Mammary epithelial cell (primary cell): ENCODE results near the gene SLC10A6.

ENCODE experiments used
- CTCF ChIP-seq, 2 donors: IDR thresholded peaks in 1 of 2; conservative IDR thresholded peaks in 1 of 2; 2 replicates each; pipeline ENCODE4 v1.5.1; 2011 to 2012; ENCODE audit warnings: inconsistent platforms in 2 of 2, low read length in 2 of 2, mild to moderate bottlenecking in 2 of 2, control low read depth in 1 of 2, low read depth in 1 of 2; ENCODE audit not compliant: insufficient read depth in 1 of 2; ENCODE audit errors: extremely low read depth in 1 of 2
- EZH2 ChIP-seq: IDR thresholded peaks from 2 replicates; pipeline ENCODE4 v1.6.1; 2012; ENCODE audit warnings: low read length, inconsistent platforms, borderline replicate concordance

- no peak for TF ChIP-seq CTCF (conservative IDR thresholded peaks at IDR 0.05 in 1 of 2, IDR thresholded peaks at IDR 0.05 in 1 of 2; ENCODE audit: extremely low read depth in 1 of 2, insufficient read depth in 1 of 2, low read depth in 1 of 2, low read length in 2 of 2)
- TF ChIP-seq EZH2 = no peak
Observed at GRCh38 chr4:86845593-86845992, 3.6 kb downstream of the SLC10A6 start.
